Right lobe of liver (tissue), 4 donors: ENCODE measurements around the gene PCDHGB7.

Experiments
- POLR2A ChIP-seq: fragments of 450-650 bp; IDR thresholded peaks from one replicate; pipeline ENCODE4 v1.6.1; 2017; ENCODE audit warnings: antibody characterized with exemption, mild to moderate bottlenecking
- TF ChIP-seq, protein P1 (sequence below), 4 donors: fragments of 200-600 bp in 3 of 4; fragments of 450-650 bp in 1 of 4; IDR thresholded peaks; one replicate each; pipeline versions ENCODE4 v1.5.1 to v1.8.0; 2016 to 2022; ENCODE audit warnings: antibody characterized with exemption in 4 of 4, mild to moderate bottlenecking in 2 of 4
- donor health status: DM: no; HTN: no; CAD: no.
- donor health status: DM: no; HTN: no; CAD: no.
- donor health status: DM: no; HTN: yes; CAD: no.

DNA sequence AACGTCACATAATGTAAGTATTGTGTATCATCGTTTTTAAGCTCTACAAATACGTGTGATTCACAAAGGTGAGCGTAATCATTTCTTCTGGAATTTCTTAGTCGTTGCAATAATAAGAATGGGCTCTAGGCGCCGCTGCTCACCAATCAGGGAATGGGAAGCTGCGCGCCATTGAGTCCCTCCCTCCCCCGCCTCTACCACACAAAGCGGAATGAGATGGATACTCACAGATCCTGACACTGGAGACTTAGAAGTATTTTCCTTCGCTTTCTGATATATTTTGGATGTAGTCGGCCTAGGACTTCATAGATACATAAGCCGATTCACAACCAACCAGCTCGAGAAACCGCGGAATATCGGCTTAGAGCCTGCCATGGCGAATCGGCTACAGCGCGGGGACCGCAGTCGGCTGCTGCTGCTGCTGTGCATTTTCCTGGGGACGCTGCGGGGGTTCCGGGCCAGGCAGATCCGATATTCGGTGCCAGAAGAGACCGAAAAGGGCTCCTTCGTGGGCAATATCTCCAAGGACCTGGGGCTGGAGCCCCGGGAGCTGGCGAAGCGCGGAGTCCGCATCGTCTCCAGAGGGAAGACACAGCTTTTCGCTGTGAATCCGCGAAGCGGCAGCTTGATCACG lies 3.5 kb downstream of the PCDHGB7 start, which contains the start of gene PCDHGA11:
- TF ChIP-seq, protein P1, sequence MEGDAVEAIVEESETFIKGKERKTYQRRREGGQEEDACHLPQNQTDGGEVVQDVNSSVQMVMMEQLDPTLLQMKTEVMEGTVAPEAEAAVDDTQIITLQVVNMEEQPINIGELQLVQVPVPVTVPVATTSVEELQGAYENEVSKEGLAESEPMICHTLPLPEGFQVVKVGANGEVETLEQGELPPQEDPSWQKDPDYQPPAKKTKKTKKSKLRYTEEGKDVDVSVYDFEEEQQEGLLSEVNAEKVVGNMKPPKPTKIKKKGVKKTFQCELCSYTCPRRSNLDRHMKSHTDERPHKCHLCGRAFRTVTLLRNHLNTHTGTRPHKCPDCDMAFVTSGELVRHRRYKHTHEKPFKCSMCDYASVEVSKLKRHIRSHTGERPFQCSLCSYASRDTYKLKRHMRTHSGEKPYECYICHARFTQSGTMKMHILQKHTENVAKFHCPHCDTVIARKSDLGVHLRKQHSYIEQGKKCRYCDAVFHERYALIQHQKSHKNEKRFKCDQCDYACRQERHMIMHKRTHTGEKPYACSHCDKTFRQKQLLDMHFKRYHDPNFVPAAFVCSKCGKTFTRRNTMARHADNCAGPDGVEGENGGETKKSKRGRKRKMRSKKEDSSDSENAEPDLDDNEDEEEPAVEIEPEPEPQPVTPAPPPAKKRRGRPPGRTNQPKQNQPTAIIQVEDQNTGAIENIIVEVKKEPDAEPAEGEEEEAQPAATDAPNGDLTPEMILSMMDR (IDR thresholded peaks at IDR 0.05), result peak; percentile 17 to 38 (median 26)
- TF ChIP-seq POLR2A, result no peak
